Vagina (tissue), 2 donors: ENCODE data around the gene VPS18.

Source experiments
- POLR2A ChIP-seq, 2 donors: fragments of 450-650 bp; IDR thresholded peaks; one replicate each; pipeline ENCODE4 v1.6.1; 2017; ENCODE audit warnings: antibody characterized with exemption in 2 of 2, mild to moderate bottlenecking in 2 of 2, moderate library complexity in 2 of 2
- POLR2AphosphoS5 ChIP-seq, 2 donors: sonication (generic); formaldehyde crosslinking; IDR thresholded peaks; one replicate each; pipeline ENCODE4 v1.9.0; 2017; ENCODE audit warnings: antibody characterized with exemption in 2 of 2, mild to moderate bottlenecking in 2 of 2, low read depth in 1 of 2; ENCODE audit not compliant: insufficient read depth in 1 of 2
- TF ChIP-seq, protein P1 (sequence below), 3 experiments: fragments of 450-650 bp in 2 of 3; fragments of 200-600 bp in 1 of 3; sonication (generic) in 1 of 3; IDR thresholded peaks; one replicate each; pipeline ENCODE4 v1.5.1; 2017 to 2019; ENCODE audit warnings: antibody characterized with exemption in 3 of 3, mild to moderate bottlenecking in 2 of 3, moderate library complexity in 2 of 3

DNA sequence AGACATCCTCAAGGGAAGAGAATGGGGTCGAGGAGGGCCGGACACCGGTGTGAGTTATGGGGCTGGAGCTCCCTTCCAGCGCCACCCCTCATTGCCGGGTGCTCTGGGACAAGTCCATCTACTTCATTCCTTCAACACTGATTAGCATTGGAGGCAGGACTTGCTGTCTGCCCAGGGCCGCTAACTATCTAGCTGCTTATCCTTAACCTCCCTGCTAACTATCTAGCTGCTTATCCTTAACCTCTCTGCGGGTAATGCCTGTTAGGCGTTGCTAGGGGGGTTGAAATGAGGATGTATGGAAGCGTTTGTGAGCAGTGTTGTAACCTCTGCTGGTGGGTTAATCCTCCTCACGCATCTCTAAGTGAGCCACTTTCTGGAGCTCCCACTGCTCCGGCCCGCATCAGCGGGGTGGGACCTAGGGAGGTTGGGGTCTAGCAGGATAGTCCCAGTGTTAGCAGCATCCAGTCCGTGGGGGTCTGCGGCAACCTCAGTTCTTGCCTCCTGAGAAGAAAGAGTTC is 48.1 kb downstream of the VPS18 start:
- TF ChIP-seq, protein P1, sequence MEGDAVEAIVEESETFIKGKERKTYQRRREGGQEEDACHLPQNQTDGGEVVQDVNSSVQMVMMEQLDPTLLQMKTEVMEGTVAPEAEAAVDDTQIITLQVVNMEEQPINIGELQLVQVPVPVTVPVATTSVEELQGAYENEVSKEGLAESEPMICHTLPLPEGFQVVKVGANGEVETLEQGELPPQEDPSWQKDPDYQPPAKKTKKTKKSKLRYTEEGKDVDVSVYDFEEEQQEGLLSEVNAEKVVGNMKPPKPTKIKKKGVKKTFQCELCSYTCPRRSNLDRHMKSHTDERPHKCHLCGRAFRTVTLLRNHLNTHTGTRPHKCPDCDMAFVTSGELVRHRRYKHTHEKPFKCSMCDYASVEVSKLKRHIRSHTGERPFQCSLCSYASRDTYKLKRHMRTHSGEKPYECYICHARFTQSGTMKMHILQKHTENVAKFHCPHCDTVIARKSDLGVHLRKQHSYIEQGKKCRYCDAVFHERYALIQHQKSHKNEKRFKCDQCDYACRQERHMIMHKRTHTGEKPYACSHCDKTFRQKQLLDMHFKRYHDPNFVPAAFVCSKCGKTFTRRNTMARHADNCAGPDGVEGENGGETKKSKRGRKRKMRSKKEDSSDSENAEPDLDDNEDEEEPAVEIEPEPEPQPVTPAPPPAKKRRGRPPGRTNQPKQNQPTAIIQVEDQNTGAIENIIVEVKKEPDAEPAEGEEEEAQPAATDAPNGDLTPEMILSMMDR (IDR thresholded peaks at IDR 0.05): peak in 1 of 3 experiments; percentile 6
- TF ChIP-seq POLR2A (IDR thresholded peaks at IDR 0.05): no peak
- TF ChIP-seq POLR2AphosphoS5 (IDR thresholded peaks at IDR 0.05; ENCODE audit: insufficient read depth in 1 of 2, low read depth in 1 of 2): no peak
